GM21367 (cell line): ENCODE results near the gene SPDYE16.
"Not testable (repeated sequence)": the region's sequence is repeated elsewhere in the genome, so short reads cannot be mapped to it uniquely, and the experiment has no call there.

Source experiments
- ATAC-seq: cut with Tn5 transposase; IDR thresholded peaks from one replicate; pipeline ENCODE4 v1.9.1; 2021; ENCODE audit not compliant: unreplicated experiment

The SPDYE16 gene

GRCh38 chr7:76505168-76506080, 37.7 kb downstream of the SPDYE16 start:
- no peak for ATAC-seq

DNA sequence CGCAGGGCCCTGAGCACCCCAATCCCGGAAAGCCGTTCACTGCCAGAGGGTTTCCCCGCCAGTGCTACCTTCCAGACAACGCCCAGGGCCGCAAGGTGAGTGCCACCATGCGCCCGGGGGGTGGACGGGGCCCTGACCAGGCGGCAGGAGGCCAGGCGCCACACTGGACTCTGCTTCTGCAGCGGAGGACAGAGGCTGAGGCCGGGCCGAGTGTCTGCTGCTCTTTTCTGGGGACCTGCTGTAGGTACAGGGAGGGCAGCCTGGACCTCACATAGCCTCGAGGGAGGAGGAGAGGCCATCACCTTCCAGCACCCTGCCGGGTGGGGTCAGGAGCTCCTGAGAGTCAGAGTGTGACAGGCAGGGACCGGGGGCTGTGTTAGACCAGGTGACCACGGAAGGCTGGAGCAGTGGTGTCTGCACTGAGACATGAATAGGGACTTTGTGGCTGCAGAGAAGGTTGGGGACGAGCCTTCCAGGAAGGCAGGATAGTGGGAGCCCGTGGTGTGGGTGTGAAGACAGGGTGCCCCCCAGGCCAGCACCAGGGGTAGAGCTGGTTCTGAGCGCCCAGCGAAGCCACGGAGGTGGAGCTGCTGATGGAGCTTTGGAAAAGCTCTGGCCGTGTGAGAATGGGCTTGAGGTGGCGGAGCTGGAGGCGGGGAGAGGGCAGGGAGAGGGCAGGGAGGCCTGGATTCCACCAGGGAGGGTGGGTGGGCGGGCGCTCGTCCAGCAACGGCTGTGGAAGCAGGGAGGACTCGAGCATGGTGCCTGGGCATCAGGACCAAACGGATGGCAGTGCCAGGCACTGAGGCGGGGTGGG, 38.5 kb downstream of the SPDYE16 start:
- not testable (repeated sequence) for ATAC-seq

DNA sequence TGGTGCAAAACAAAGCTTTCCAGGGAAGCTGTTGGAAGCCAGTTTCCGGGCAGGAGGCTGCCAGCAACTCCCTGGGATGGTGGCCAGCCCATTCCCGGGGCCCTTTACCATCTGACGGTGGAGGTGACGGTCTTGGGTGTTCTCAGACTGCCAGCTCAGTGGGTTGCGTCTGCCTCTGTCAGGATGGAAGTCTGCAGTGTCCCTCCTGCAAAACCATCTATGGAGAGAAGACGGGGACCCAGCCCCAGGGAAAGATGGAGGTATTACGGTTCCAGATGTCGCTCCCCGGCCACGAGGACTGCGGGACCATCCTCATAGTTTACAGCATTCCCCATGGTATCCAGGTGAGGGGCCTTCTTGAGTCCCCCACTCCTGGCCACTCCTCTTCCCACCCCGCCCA, 39.9 kb downstream of the SPDYE16 start:
- not testable (repeated sequence) for ATAC-seq

- ATAC-seq, result not testable (repeated sequence)
Measured at GRCh38 chr7:76502836-76503235, 40.3 kb downstream of the SPDYE16 start.

DNA sequence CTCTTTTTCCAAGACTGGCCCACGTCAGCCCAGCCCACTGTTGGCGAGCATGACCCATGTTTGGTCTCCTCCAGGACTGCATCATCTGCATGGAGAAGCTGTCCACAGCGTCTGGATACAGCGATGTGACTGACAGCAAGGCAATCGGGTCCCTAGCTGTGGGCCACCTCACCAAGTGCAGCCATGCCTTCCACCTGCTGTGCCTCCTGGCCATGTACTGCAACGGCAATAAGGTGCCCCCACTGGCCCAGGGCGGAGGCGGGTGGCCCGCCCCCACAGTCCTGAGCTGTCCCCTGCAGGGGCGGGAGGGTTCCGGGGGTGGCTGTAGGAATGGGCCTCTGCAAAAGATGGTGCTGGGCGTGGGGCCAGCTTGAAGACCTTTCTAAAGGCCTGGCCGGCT, 40.9 kb downstream of the SPDYE16 start:
- ATAC-seq, result not testable (repeated sequence)

- ATAC-seq, result not testable (repeated sequence)
Measured at GRCh38 chr7:76499924-76500241, 43.2 kb downstream of the SPDYE16 start.

DNA sequence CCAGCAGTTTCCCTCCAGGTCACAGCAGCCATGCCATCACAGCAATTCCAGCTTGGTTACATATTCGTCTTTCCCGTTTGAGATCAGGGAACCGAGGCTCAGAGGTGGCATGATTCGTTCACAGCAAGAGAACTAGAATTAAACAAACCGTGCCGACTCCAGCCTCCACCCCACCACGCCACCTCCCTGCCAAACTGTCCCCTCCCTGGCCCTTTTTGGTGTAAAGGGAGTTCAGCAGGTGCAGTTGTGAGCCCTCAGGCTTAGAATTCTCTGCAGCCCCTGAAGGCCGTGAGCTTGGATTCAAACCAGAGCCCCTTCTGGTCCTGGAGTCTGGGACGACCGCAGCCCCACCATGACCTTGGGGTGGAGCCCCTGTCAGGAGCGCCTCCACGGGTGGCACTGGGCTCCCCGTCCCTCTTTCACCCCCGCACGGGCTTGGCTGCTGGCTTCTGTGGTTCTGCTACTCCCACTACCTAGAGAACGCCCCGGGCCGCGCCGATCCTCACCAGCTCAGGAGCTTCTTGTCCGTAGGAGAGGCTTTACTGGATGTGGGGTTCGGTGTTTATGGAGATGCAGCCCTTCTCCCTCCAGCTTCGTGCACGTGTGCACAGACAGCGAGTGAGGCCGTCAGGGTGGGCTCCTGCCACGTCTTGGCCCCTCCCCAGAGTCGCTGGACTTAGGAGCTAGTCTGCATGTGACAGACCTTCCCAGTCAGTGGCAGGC, 43.7 kb downstream of the SPDYE16 start:
- not testable (repeated sequence) for ATAC-seq

DNA sequence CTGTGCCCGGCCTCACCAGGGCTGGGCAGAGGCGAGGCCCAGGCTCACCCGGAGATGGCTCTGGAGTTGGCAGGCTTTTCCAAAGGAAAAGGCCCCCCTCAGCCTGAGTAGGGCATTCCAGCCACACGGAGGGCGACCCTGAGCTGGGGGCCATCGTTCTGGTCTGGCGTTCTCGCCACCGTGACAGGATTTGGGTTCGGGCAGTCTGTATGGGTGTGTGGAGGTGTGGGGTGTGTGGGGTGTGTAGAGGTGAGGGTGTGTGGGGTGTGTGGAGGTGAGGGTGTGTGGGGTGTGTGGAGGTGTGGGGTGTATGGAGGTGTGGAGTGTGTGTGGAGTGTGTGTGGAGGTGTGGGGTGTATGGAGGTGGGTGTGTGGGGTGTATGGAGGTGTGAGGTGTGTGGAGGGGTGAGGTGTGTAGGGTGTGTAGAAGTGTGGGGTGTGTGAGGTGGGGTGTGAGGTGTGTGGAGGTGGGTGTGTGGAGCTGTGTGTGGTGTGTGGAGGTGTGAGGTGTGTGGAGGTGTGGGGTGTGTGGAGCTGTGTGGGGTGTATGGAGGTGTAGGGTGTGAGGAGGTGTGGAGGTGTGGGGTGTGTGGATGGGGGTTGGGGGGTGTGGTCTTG, 44.4 kb downstream of the SPDYE16 start:
- ATAC-seq, result not testable (repeated sequence)

GRCh38 chr7:76497918-76498582, 45.0 kb downstream of the SPDYE16 start:
- not testable (repeated sequence) for ATAC-seq

GRCh38 chr7:76495717-76496116, 47.4 kb downstream of the SPDYE16 start:
- ATAC-seq, result not testable (repeated sequence)

- not testable (repeated sequence) for ATAC-seq
Measured at GRCh38 chr7:76492139-76492538, 51.0 kb downstream of the SPDYE16 start.

- ATAC-seq, result not testable (repeated sequence)
Measured at GRCh38 chr7:76487969-76488368, 55.1 kb downstream of the SPDYE16 start.

DNA sequence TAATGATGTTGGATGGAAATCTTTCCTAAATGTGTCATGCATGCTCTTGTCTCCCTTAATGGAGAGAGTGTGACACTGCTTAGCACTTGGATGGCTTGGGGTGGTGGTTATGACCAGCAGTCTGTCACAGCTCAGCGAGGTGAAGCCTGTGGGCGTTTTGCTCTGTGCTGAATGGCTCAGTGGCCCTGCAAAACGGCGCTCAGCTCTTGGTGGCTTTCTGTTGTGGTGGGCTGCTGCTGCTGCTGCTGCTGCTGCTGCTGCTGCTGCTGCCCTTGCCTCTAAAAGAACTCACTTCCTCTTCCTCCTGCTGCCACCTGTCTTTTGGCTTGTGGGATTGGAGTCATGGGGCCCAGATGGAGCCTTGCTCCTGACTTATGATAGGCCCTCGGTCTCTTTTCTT, 56.5 kb downstream of the SPDYE16 start:
- peak; percentile 98 for ATAC-seq

DNA sequence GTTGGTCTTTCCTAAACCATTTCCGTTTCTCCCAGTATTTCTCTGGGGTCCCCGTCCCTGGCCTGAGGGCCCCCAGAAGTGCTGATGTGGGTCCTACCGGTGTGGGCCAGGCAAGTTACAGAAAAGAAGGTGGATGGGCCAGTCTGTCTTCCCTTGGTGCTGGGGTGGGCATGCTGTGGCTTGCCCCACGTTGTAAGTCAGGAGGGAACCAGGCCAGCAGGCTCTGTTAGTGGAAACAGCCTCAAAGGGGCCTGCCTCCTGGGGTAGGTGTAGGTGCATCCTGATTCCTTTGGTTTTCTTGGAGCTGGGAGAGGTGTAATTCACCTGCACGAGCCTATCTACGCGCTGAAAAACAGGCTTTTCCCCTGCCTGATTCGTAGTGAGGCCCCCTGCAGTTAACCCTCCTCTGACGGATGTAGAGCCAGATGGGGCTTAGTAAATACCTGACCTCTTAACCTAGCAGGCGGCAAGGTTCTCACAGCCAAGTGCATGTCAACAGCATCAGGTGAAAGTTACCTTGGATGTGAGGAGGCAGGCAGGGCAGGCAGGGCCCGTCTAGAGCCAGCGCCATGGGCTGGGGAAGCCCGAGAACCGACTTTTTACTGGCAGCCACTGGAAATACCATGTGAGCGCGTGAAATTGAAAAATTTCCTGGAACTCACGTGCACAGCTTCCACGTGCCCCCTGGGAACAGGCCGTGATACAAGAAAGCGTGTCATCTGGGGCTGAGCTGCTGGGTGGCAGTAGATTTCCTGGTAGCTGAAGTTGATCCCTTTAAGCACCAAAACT, 57.1 kb downstream of the SPDYE16 start:
- ATAC-seq, result peak; percentile 8

GRCh38 chr7:76484456-76484855, 58.6 kb downstream of the SPDYE16 start:
- not testable (repeated sequence) for ATAC-seq

- ATAC-seq, result not testable (repeated sequence)
Measured at GRCh38 chr7:76483081-76483480, 60.0 kb downstream of the SPDYE16 start.

- not testable (repeated sequence) for ATAC-seq
Measured at GRCh38 chr7:76482660-76483059, 60.4 kb downstream of the SPDYE16 start.
